GM23338 (cell line): ENCODE data around the gene DSCAML1. TPM values are rescaled to one million over a fixed set of nuclear protein-coding genes. Genes with fewer than 3 reads are reported as not detected.

ENCODE experiments used
- ATAC-seq: fragments of 200-7000 bp; cut with Tn5 transposase; 3 replicates; pipeline ENCODE4 v1.9.1; 2020
- DNase-seq: peaks from one replicate; pipeline ENCODE4 v3.0.0-alpha.2; 2015; ENCODE audit warnings: low spot score
- H2AFZ ChIP-seq: fragments of 200-600 bp; sonication (generic); 2 replicates; pipeline ENCODE4 v1.8.0; 2016; ENCODE audit warnings: antibody characterized with exemption, mild to moderate bottlenecking, moderate library complexity
- H3F3A ChIP-seq: fragments of 200-600 bp; sonication (generic); replicated peaks from 2 replicates; pipeline ENCODE4 v1.8.0; 2017; ENCODE audit warnings: antibody characterized with exemption, mixed run types, low read depth
- H3K27ac ChIP-seq: fragments of 200-600 bp; sonication (generic); 2 replicates; pipeline ENCODE4 v1.6.1; 2016; ENCODE audit warnings: low read depth
- H3K27me3 ChIP-seq: fragments of 200-600 bp; sonication (generic); 2 replicates; pipeline ENCODE4 v1.8.0; 2016; ENCODE audit warnings: mild to moderate bottlenecking, mixed run types, moderate library complexity; ENCODE audit not compliant: insufficient read depth
- H3K36me3 ChIP-seq: fragments of 200-600 bp; sonication (generic); 2 replicates; pipeline ENCODE4 v1.8.0; 2016; ENCODE audit warnings: mild to moderate bottlenecking; ENCODE audit not compliant: insufficient read depth
- H3K4me1 ChIP-seq: fragments of 200-600 bp; sonication (generic); 2 replicates; pipeline ENCODE4 v1.8.0; 2016; ENCODE audit warnings: mild to moderate bottlenecking, moderate library complexity; ENCODE audit not compliant: insufficient read depth
- H3K4me2 ChIP-seq: fragments of 200-600 bp; sonication (generic); 2 replicates; pipeline ENCODE4 v1.7.1; 2017; ENCODE audit warnings: mixed run types
- H3K4me3 ChIP-seq: fragments of 200-600 bp; sonication (generic); 2 replicates; pipeline ENCODE4 v1.6.1; 2016; ENCODE audit warnings: mixed run types
- H3K79me2 ChIP-seq: fragments of 200-600 bp; sonication (generic); replicated peaks from 2 replicates; pipeline ENCODE4 v1.8.0; 2017; ENCODE audit warnings: mild to moderate bottlenecking; ENCODE audit not compliant: insufficient read depth
- H3K9me2 ChIP-seq: fragments of 200-600 bp; sonication (generic); 2 replicates; pipeline ENCODE4 v1.8.0; 2017; ENCODE audit not compliant: insufficient read depth
- H4K20me1 ChIP-seq: fragments of 200-600 bp; sonication (generic); replicated peaks from 2 replicates; pipeline ENCODE4 v1.8.0; 2017; ENCODE audit warnings: mild to moderate bottlenecking; ENCODE audit not compliant: insufficient read depth
- H3K27ac Mint-ChIP-seq: 2 replicates; pipeline ENCODE4 v1.8.0; 2020; ENCODE audit warnings: inconsistent platforms, mild to moderate bottlenecking, moderate library complexity, mixed read lengths
- H3K27me3 Mint-ChIP-seq: 3 replicates; pipeline ENCODE4 v1.8.0; 2022; ENCODE audit warnings: low read depth, mild to moderate bottlenecking, moderate library complexity, mixed read lengths, inconsistent platforms; ENCODE audit not compliant: insufficient read depth, poor library complexity
- H3K36me3 Mint-ChIP-seq: 3 replicates; pipeline ENCODE4 v1.8.0; 2021; ENCODE audit warnings: low read depth, mild to moderate bottlenecking, inconsistent platforms, moderate library complexity, mixed read lengths
- H3K4me1 Mint-ChIP-seq: 3 replicates; pipeline ENCODE4 v1.8.0; 2020; ENCODE audit warnings: mild to moderate bottlenecking, inconsistent platforms, mixed read lengths
- H3K4me3 Mint-ChIP-seq: 3 replicates; pipeline ENCODE4 v1.8.0; 2021; ENCODE audit warnings: moderate library complexity, mild to moderate bottlenecking, inconsistent platforms, mixed read lengths
- H3K9me3 Mint-ChIP-seq: 3 replicates; pipeline ENCODE4 v1.8.0; 2020; ENCODE audit warnings: moderate library complexity, mild to moderate bottlenecking, inconsistent platforms, mixed read lengths
- CREB1 ChIP-seq: fragments of 250-450 bp; sonication (Bioruptor Pico); IDR thresholded peaks from 2 replicates; pipeline ENCODE4 v1.5.0; 2020; ENCODE audit warnings: low read depth, mild to moderate bottlenecking, moderate library complexity
- EZH2 ChIP-seq: fragments of 200-600 bp; sonication (generic); IDR thresholded peaks from one replicate; pipeline ENCODE4 v1.8.0; 2017; ENCODE audit warnings: antibody characterized with exemption, mild to moderate bottlenecking, low read depth; ENCODE audit not compliant: unreplicated experiment
- JUNB ChIP-seq: IDR thresholded peaks from one replicate; pipeline ENCODE4 v1.6.1; 2016; ENCODE audit warnings: antibody characterized with exemption; ENCODE audit not compliant: unreplicated experiment
- NANOG ChIP-seq: IDR thresholded peaks from 2 replicates; pipeline ENCODE4 v1.6.1; 2016; ENCODE audit warnings: antibody characterized with exemption, borderline replicate concordance
- POLR2AphosphoS5 ChIP-seq: IDR thresholded peaks from 2 replicates; pipeline ENCODE4 v1.6.1; 2016; ENCODE audit warnings: antibody characterized with exemption, low read depth
- STAT1 ChIP-seq: IDR thresholded peaks from one replicate; pipeline ENCODE4 v1.6.1; 2016; ENCODE audit warnings: antibody characterized with exemption; ENCODE audit not compliant: unreplicated experiment
- ZNF114 ChIP-seq: fragments of 250-450 bp; sonication (Bioruptor Pico); IDR thresholded peaks from 2 replicates; pipeline ENCODE4 v1.5.0; 2020; ENCODE audit warnings: mild to moderate bottlenecking, moderate library complexity
- ZNF331 ChIP-seq: fragments of 250-450 bp; sonication (Bioruptor Pico); IDR thresholded peaks from 2 replicates; pipeline ENCODE4 v1.5.0; 2020; ENCODE audit warnings: low read depth, mild to moderate bottlenecking, moderate library complexity
- polyA plus RNA-seq: library from polyadenylated mRNA; unstranded; fragments of >200 nt; fragmentation: Nextera tagmentation; extraction: Ambion mirVana; gene quantifications from 2 replicates; pipeline ENCODE4 v1.2.1, GENCODE V29; 2016
- total RNA-seq: library from RNA; depleted of rRNA; stranded (reverse); fragments of >200 nt; shearing (Covaris generic); gene quantifications from 2 replicates; pipeline ENCODE4 v1.2.3, GENCODE V29; 2014
- TF ChIP-seq, protein P1 (sequence below), 2 experiments: fragments of 200-600 bp in 1 of 2; sonication (generic) in 1 of 2; conservative IDR thresholded peaks; 2 replicates each; pipeline versions ENCODE4 v1.5.1 to v1.6.1; 2016 to 2017; ENCODE audit warnings: antibody characterized with exemption in 2 of 2, low read depth in 2 of 2, mild to moderate bottlenecking in 2 of 2, moderate library complexity in 1 of 2
- TF ChIP-seq, protein P2 (sequence below): IDR thresholded peaks from 2 replicates; pipeline ENCODE4 v1.6.1; 2016; ENCODE audit warnings: antibody characterized with exemption
- TF ChIP-seq, protein P3 (sequence below): IDR thresholded peaks from one replicate; pipeline ENCODE4 v1.6.1; 2018; ENCODE audit warnings: antibody characterized with exemption; ENCODE audit not compliant: unreplicated experiment

Gene DSCAML1
- total and polyA plus RNA-seq, 2 experiments from 2014 or later = 0.17 TPM; not detected in 1

DNA sequence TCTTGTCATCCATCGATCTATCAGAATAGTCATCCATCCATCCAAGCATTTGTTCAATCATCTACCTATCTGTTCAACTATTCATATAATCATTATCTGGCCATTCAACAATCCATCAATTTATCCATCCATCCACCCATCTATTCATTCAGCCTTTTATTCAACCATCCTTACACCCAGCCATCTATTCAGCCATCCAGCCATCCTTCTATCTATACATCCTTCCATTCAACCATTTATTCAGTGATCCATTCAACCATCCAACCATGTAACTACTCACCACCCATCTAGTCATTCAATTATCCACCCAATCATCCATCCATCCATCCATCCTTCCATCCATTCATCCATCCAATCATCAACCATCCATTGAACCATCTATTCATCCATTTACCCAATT lies 362.5 kb downstream of the DSCAML1 start:
- Histone ChIP-seq H2AFZ (no peak overlapping the region), H3K4me1 (peaks cover 6% of the 10 kb centered on the region), H4K20me1 (no peaks in the 10 kb centered on the region), H3K9me2 (no peaks in the 10 kb centered on the region), H3F3A (no peaks in the 10 kb centered on the region), H3K4me2 (no peak overlapping the region), H3K27ac (no peak overlapping the region), H3K27me3 (no peaks in the 10 kb centered on the region), H3K79me2 (no peaks in the 10 kb centered on the region), H3K4me3 (no peak overlapping the region), H3K36me3 (no peaks in the 10 kb centered on the region)
- Mint-ChIP-seq H3K36me3 (no peaks in the 10 kb centered on the region), H3K4me3 (no peak overlapping the region), H3K27me3 (peaks cover 3% of the 10 kb centered on the region), H3K27ac (no peak overlapping the region), H3K9me3 (no peaks in the 10 kb centered on the region), H3K4me1 (peaks cover 15% of the 10 kb centered on the region)
- no peak for ATAC-seq
- DNase-seq = no peak
- TF ChIP-seq, protein P1, sequence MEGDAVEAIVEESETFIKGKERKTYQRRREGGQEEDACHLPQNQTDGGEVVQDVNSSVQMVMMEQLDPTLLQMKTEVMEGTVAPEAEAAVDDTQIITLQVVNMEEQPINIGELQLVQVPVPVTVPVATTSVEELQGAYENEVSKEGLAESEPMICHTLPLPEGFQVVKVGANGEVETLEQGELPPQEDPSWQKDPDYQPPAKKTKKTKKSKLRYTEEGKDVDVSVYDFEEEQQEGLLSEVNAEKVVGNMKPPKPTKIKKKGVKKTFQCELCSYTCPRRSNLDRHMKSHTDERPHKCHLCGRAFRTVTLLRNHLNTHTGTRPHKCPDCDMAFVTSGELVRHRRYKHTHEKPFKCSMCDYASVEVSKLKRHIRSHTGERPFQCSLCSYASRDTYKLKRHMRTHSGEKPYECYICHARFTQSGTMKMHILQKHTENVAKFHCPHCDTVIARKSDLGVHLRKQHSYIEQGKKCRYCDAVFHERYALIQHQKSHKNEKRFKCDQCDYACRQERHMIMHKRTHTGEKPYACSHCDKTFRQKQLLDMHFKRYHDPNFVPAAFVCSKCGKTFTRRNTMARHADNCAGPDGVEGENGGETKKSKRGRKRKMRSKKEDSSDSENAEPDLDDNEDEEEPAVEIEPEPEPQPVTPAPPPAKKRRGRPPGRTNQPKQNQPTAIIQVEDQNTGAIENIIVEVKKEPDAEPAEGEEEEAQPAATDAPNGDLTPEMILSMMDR (conservative IDR thresholded peaks at IDR 0.05; ENCODE audit: low read depth in 2 of 2) = no peak
- TF ChIP-seq, protein P2, sequence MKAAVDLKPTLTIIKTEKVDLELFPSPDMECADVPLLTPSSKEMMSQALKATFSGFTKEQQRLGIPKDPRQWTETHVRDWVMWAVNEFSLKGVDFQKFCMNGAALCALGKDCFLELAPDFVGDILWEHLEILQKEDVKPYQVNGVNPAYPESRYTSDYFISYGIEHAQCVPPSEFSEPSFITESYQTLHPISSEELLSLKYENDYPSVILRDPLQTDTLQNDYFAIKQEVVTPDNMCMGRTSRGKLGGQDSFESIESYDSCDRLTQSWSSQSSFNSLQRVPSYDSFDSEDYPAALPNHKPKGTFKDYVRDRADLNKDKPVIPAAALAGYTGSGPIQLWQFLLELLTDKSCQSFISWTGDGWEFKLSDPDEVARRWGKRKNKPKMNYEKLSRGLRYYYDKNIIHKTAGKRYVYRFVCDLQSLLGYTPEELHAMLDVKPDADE = no peak
- TF ChIP-seq CREB1 (no peak), STAT1 (no peak), ZNF114 (CRISPR knock-in tag) (no peak), EZH2 (no peak), NANOG (no peak), JUNB (no peak), ZNF331 (CRISPR knock-in tag) (no peak), POLR2AphosphoS5 (no peak)

DNA sequence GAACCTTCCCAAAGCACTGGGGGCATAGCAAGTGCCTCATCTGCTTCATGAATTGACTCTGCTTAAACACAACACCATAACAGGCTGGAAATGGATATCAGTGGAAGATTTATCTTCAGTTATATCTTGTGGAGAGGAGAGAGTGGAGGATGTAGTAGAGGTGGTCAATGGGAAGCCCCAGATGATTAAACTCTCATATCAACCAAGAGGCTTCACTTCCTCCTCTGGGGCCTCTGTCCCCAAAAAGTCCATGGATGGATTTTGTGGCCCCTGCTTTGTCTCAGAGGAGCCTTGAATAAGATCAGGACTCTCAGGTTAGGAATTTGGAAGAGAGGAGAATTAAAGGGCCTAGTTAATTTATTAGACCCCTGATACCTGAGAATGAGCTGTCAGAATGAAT lies 363.3 kb downstream of the DSCAML1 start:
- Mint-ChIP-seq H3K27ac (no peak overlapping the region), H3K27me3 (peaks cover 6% of the 10 kb centered on the region), H3K36me3 (no peaks in the 10 kb centered on the region), H3K4me1 (peaks cover 21% of the 10 kb centered on the region), H3K4me3 (no peak overlapping the region), H3K9me3 (no peaks in the 10 kb centered on the region)
- Histone ChIP-seq H3K36me3 (no peaks in the 10 kb centered on the region), H3K4me2 (no peak overlapping the region), H3K27ac (no peak overlapping the region), H3K79me2 (no peaks in the 10 kb centered on the region), H3K4me1 (peaks cover 6% of the 10 kb centered on the region), H2AFZ (no peak overlapping the region), H3K4me3 (no peak overlapping the region), H3K9me2 (no peaks in the 10 kb centered on the region), H4K20me1 (no peaks in the 10 kb centered on the region), H3F3A (no peaks in the 10 kb centered on the region), H3K27me3 (no peaks in the 10 kb centered on the region)
- ATAC-seq (no peak), DNase-seq (no peak)
- TF ChIP-seq ZNF331 (CRISPR knock-in tag) (no peak), NANOG (no peak), CREB1 (no peak), STAT1 (no peak), JUNB (no peak)
- TF ChIP-seq, protein P1 (conservative IDR thresholded peaks at IDR 0.05; ENCODE audit: low read depth in 2 of 2) = no peak
- TF ChIP-seq, protein P2 = no peak
- TF ChIP-seq, protein P3, sequence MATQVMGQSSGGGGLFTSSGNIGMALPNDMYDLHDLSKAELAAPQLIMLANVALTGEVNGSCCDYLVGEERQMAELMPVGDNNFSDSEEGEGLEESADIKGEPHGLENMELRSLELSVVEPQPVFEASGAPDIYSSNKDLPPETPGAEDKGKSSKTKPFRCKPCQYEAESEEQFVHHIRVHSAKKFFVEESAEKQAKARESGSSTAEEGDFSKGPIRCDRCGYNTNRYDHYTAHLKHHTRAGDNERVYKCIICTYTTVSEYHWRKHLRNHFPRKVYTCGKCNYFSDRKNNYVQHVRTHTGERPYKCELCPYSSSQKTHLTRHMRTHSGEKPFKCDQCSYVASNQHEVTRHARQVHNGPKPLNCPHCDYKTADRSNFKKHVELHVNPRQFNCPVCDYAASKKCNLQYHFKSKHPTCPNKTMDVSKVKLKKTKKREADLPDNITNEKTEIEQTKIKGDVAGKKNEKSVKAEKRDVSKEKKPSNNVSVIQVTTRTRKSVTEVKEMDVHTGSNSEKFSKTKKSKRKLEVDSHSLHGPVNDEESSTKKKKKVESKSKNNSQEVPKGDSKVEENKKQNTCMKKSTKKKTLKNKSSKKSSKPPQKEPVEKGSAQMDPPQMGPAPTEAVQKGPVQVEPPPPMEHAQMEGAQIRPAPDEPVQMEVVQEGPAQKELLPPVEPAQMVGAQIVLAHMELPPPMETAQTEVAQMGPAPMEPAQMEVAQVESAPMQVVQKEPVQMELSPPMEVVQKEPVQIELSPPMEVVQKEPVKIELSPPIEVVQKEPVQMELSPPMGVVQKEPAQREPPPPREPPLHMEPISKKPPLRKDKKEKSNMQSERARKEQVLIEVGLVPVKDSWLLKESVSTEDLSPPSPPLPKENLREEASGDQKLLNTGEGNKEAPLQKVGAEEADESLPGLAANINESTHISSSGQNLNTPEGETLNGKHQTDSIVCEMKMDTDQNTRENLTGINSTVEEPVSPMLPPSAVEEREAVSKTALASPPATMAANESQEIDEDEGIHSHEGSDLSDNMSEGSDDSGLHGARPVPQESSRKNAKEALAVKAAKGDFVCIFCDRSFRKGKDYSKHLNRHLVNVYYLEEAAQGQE = no peak
